Activated CD8-positive, alpha-beta memory T cell treated with anti-CD3 and anti-CD28 coated beads, Interleukin-2, amount 50 U/mL, for 1 hour (primary cell): ENCODE measurements around the gene HPCA.

Experiments
- DNase-seq: peaks from one replicate; pipeline ENCODE4 v3.0.0-alpha.2; 2020; ENCODE audit errors: extremely low read depth

Gene HPCA

DNA sequence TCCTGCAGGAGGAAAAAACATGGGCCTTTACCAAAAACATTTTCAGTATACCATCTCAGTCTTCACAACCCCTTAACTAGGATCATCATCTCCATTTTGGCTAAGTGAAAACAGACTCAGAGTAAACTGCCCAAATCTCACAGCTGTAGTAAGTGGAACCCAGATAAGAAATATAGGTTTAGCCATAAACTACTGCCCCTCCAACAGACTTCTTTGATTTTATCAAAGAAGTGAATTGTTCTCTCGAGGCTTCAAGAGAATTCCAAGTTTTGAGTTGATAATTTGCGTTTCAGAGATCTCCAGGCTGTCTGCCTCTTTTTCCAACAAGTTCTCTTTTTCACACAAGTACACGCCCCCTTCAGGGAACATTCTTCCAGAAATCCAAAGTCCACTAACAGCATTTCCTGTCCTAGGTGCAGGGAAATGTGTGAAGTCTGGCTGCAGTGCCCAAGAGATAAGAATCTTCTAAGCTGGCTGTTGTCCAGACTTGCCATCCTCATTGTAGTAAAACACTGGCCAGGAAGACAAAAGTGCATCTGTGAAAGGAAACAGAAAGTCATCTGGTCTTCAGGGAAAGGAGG, 47.5 kb downstream of the HPCA start:
- no peak for DNase-seq

- DNase-seq = no peak
These were observed 48.2 kb downstream of the HPCA start for GRCh38 chr1:32934535-32934934.

- DNase-seq = no peak
These were observed 50.8 kb downstream of the HPCA start for GRCh38 chr1:32937061-32937460.

GRCh38 chr1:32939655-32940371, 53.5 kb downstream of the HPCA start:
- DNase-seq = no peak

DNA sequence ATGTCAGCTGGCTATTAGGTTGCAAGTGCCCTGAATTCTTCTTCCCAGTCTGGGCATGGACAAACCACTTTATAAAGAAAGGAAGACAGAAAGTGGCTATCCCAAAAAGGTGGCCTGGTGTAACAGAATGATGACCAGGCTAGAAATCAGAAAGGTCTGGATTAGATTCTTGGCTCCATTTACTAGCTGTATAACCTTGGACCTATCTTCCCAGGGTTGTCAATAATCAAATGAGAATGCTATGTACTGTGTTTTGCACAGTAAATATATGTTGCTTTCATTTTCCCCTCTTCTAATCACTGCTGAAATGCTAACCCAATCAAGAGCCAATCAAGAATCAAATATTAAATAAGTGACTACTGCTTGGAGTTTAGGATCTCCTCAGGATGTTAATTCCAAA, 57.9 kb downstream of the HPCA start:
- no peak for DNase-seq
